Spinal cord (tissue), 10 donors: ENCODE data around the gene BCR. TPM values are rescaled to one million over a fixed set of nuclear protein-coding genes. Genes with fewer than 3 reads are reported as not detected.

Experiments
- DNase-seq, 6 donors: peaks; one replicate each; pipeline versions ENCODE4 v3.0.0 to v3.0.0-alpha.2; 2013 to 2015; ENCODE audit warnings: low spot score in 6 of 6, low read depth in 4 of 6
- H3K27ac ChIP-seq: one replicate; pipeline ENCODE4 v1.5.1; 2013; ENCODE audit warnings: low read depth, low read length, control low read depth
- H3K27me3 ChIP-seq: one replicate; pipeline ENCODE4 v1.6.1; 2013; ENCODE audit warnings: low read length; ENCODE audit not compliant: control insufficient read depth, insufficient read depth
- H3K36me3 ChIP-seq: one replicate; pipeline ENCODE4 v1.6.1; 2013; ENCODE audit warnings: low read length; ENCODE audit not compliant: control insufficient read depth, insufficient read depth
- H3K4me1 ChIP-seq: one replicate; pipeline ENCODE4 v1.6.1; 2013; ENCODE audit warnings: low read length; ENCODE audit not compliant: control insufficient read depth, insufficient read depth
- H3K4me3 ChIP-seq: one replicate; pipeline ENCODE4 v1.5.1; 2013; ENCODE audit warnings: low read depth, low read length, control low read depth
- H3K9me3 ChIP-seq: one replicate; pipeline ENCODE4 v1.6.1; 2013; ENCODE audit warnings: low read length; ENCODE audit not compliant: control insufficient read depth, insufficient read depth
- WGBS: methylation state at CpG from one replicate; pipeline ENCODE4 v1.1.5; 2013; ENCODE audit warnings: missing lambda C conversion rate; ENCODE audit not compliant: insufficient coverage; 5-methylcytosine and 5-hydroxymethylcytosine counted together
- polyA plus RNA-seq, 2 donors: library from polyadenylated mRNA; unstranded; fragments of 120-200 nt; gene quantifications; one replicate each; pipeline ENCODE4 v1.2.1, GENCODE V29; 2013; ENCODE audit not compliant: insufficient read length in 2 of 2
- total RNA-seq, 2 donors: library from RNA; depleted of rRNA in 1 of 2; stranded (reverse); fragments of 120-200 nt in 1 of 2; fragments of >200 nt in 1 of 2; gene quantifications; one replicate each; pipeline versions ENCODE4 v1.2.3 to v1.2.4, GENCODE V29; 2013 to 2014
- donor health status: healthy.

BCR gene
- total and polyA plus RNA-seq, 4 donors, result 30.4 to 88.1 (median 69.6) TPM

DNA sequence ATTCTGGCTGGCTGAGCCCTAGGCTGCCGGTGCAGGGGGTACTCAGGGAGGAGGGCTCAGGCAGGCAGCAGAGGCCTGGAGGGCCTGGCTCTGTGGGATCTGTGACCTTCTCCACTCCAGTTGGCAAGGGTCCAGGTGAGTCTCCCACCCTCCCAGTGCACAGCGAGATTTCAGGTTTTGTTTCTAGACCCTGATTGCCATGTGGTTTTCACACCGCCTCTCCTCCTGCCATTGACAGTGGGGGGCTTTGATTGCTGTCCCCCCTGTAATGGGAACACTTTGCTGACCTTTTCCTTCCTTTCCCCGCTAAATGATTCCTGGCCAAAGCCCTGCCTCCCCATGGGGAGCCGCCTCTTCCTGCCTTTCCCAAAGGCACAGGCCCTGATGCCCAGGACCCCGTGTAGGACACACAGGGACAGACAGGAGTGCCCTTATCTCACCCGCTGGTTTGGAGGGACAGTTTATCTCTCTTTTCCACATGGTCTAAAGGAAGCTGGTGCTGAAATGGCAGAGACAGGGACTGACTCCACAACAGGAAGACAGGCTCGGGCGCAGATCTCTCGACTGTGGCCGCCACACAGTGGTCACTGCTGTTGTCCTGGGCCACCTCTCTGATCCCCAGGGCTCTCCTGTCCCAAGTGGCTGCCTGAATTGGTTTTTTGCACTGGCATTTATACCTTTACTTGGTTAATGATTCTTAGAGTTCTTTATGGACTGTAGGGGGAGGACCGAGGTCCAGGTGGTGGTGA, 43.4 kb downstream of the BCR start:
- Histone ChIP-seq H3K36me3 (peaks cover 3% of the 10 kb centered on the region), H3K4me3 (no peak overlapping the region), H3K27me3 (no peaks in the 10 kb centered on the region), H3K9me3 (peaks cover 4% of the 10 kb centered on the region), H3K27ac (no peak overlapping the region), H3K4me1 (peaks cover 63% of the 10 kb centered on the region)
- DNase-seq, result no peak
- 58% methylated on average over 11 of the region's 12 CpGs for WGBS

- Histone ChIP-seq H3K4me3 (no peak overlapping the region), H3K4me1 (peaks cover 52% of the 10 kb centered on the region), H3K9me3 (peaks cover 5% of the 10 kb centered on the region), H3K36me3 (peaks cover 3% of the 10 kb centered on the region), H3K27me3 (no peaks in the 10 kb centered on the region), H3K27ac (no peak overlapping the region)
- DNase-seq, result no peak
- 58% methylated on average over 5 of the region's 7 CpGs for WGBS
These were observed 44.5 kb downstream of the BCR start for GRCh38 chr22:23224846-23225245.

DNA sequence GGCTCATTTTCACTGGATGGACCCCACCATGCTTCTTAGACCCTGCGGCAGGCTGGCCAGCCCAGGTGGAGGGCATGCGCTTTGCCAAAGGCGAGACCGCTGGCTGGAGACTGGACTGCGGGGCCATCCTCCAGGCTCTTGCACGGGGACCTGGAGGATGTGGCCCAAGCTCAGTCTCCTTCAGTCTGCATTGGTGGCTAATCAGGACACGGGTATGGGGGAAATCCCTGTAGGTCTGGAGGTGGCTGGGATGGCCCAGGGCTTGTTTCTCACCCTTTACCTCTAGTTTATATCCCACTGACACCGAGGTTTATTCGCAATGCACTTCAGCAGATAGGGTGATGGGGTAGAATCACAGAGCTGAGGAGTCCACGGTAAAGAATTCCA, 45.0 kb downstream of the BCR start:
- WGBS, result 78% methylated on average over 6 of the region's 10 CpGs
- no peak for DNase-seq
- Histone ChIP-seq H3K4me1 (peaks cover 50% of the 10 kb centered on the region), H3K9me3 (peaks cover 5% of the 10 kb centered on the region), H3K27me3 (no peaks in the 10 kb centered on the region), H3K27ac (peak overlapping the region; percentile 2), H3K4me3 (no peak overlapping the region), H3K36me3 (peaks cover 3% of the 10 kb centered on the region)

- Histone ChIP-seq H3K9me3 (peaks cover 5% of the 10 kb centered on the region), H3K27me3 (no peaks in the 10 kb centered on the region), H3K36me3 (peaks cover 3% of the 10 kb centered on the region), H3K4me3 (no peak overlapping the region), H3K27ac (peak overlapping the region; percentile 2), H3K4me1 (peaks cover 51% of the 10 kb centered on the region)
- 0% methylated on average over 2 of the region's 8 CpGs for WGBS
- peak in 2 of 6 donors; percentile 68 to 81 for DNase-seq
These were observed 45.6 kb downstream of the BCR start for GRCh38 chr22:23225724-23226496.

GRCh38 chr22:23226497-23226850, 46.2 kb downstream of the BCR start:
- Histone ChIP-seq H3K27ac (no peak overlapping the region), H3K36me3 (no peaks in the 10 kb centered on the region), H3K27me3 (no peaks in the 10 kb centered on the region), H3K9me3 (peaks cover 5% of the 10 kb centered on the region), H3K4me3 (no peak overlapping the region), H3K4me1 (peaks cover 51% of the 10 kb centered on the region)
- DNase-seq, result peak in 1 of 6 donors; percentile 48

GRCh38 chr22:23227380-23227779, 47.1 kb downstream of the BCR start:
- WGBS, result 100% methylated on average over 1 of the region's 1 CpG
- no peak for DNase-seq
- Histone ChIP-seq H3K4me3 (no peak overlapping the region), H3K27me3 (no peaks in the 10 kb centered on the region), H3K4me1 (peaks cover 57% of the 10 kb centered on the region), H3K9me3 (peaks cover 5% of the 10 kb centered on the region), H3K36me3 (peaks cover 2% of the 10 kb centered on the region), H3K27ac (no peak overlapping the region)

DNA sequence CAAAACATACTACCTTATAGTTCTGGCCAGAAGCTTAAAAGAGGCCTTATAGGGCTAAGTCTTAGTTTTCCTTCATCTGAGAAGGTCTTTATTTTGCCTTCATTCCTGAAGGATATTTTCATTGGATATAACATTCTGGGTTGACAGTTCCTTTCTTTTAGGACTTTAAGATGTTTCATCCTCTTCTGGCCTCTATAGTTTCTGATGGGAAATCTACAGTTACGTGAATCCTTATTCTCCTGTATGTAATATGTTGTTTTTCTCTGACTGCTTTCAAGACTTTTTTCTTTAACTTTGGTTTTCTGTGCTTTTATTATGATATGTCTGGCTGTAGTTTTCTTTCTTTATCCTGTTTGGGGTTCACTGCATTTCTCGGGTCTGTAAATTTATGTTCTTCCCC, 48.2 kb downstream of the BCR start:
- peaks cover 5% of the 10 kb centered on the region for H3K9me3 ChIP-seq
- no peak for DNase-seq
- no CpG with 5 or more reads among the region's 2 CpGs for WGBS
- peaks cover 3% of the 10 kb centered on the region for H3K36me3 ChIP-seq
- H3K4me3 ChIP-seq, result no peak overlapping the region
- no peaks in the 10 kb centered on the region for H3K27me3 ChIP-seq
- no peak overlapping the region for H3K27ac ChIP-seq
- peaks cover 62% of the 10 kb centered on the region for H3K4me1 ChIP-seq

- H3K27ac ChIP-seq, result no peak overlapping the region
These were observed 49.3 kb downstream of the BCR start for GRCh38 chr22:23229646-23230045.

DNA sequence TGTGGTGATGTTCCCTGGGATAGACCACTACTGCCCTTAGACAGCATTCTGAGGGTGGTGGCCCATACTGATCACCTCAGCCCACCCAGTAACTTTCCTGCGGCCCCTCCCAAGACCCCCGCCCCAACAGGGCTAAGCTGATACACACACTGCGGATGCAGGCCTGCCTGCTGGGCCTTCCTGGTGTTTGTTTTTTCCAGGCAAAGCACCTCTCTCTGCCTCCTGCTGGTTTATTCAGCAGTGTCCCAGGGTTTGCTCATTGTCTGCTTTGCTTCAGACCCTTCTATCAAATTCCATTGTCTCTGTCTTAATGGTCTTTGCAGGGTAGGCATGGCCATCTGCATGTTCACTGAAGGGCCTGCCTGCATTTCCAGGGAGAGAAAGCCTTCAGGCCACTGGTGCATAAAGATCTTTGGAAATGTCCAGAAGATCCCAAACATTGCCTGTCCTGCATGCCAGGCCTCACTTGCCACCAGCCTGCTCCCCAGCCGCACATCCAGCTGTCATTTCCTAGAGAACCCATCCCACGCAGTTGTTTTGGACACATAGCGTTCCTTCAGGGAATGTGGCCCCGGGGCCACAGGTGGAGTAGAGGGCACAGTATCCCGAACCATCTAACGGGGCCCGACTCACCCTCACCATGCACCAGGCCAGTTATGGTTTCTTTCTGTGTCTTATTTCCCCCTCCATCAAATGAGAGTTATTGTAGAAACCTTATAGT, 50.2 kb downstream of the BCR start:
- 69% methylated on average over 6 of the region's 10 CpGs for WGBS

More at GRCh38 chr22:23229646-23230045, 49.3 kb downstream of the BCR start:
- H3K9me3 ChIP-seq, result peaks cover 5% of the 10 kb centered on the region
- peaks cover 3% of the 10 kb centered on the region for H3K36me3 ChIP-seq
- no peak overlapping the region for H3K4me3 ChIP-seq
- H3K4me1 ChIP-seq, result peaks cover 62% of the 10 kb centered on the region
- 75% methylated on average over 4 of the region's 4 CpGs for WGBS
- no peaks in the 10 kb centered on the region for H3K27me3 ChIP-seq
- no peak for DNase-seq

More for the DNA sequence above, 50.2 kb downstream of the BCR start:
- Histone ChIP-seq H3K4me1 (peaks cover 58% of the 10 kb centered on the region), H3K36me3 (peaks cover 3% of the 10 kb centered on the region), H3K4me3 (no peak overlapping the region), H3K27ac (no peak overlapping the region), H3K27me3 (no peaks in the 10 kb centered on the region), H3K9me3 (peaks cover 5% of the 10 kb centered on the region)
- DNase-seq, result no peak
